Amniotic stem cell (primary cell): ENCODE results near the gene EXOC6B.
"Not testable (repeated sequence)": the region's sequence is repeated elsewhere in the genome, so short reads cannot be mapped to it uniquely, and the experiment has no call there.

ENCODE experiments used
- DNase-seq: peaks from one replicate; lab custom pipeline; 2025; lab: John Stamatoyannopoulos, UW

The EXOC6B gene

DNA sequence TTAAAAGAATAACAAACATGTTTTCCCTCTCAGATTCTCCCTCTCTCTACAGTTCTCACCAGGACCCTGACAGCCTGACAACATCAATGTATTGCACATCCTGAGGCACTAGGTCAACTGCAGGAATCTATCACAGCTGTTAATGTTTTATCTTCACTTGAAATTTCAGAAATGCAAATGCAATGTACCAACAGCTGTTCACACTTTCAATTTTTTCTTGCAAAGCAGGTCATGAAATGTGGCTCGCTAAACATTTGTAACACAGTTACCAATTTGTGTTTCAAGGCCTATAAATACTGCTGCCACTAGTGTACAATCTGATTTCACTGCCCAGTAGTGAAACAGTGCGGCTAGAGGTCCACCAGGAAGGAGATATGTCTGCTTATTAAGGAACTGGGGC is 147.8 kb downstream of the EXOC6B start:
- no peak for DNase-seq

DNA sequence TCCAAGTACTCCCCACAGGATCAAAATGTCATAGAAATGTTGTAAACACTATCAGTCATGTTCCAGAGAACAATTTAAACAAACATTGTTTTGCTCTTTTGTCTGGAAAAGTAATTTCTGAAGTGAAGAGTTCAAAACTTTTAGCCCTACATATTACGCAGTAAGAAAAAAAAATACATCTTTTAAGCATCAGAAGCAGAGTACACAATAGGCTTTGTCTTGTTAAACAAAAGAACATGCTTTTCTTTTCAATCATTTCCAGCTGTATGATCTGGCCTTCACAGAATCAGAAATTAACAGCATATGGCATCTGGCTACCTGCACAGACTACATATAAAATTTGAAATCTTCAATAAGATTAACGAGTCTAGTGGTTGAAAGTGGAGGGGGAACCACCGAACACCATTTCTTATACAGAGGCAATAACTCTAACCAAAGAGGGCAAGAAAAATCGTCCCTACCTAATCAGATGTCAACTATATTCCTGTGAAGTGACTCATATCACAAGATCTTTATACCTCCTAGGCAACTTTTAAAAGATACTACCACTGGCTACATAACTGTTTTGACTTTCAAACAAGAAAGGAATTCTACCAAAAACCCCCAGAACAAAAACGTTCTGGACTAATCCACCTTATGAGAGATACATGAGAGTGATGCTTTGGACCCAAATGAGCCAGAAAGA is 149.3 kb downstream of the EXOC6B start:
- no peak for DNase-seq

DNA sequence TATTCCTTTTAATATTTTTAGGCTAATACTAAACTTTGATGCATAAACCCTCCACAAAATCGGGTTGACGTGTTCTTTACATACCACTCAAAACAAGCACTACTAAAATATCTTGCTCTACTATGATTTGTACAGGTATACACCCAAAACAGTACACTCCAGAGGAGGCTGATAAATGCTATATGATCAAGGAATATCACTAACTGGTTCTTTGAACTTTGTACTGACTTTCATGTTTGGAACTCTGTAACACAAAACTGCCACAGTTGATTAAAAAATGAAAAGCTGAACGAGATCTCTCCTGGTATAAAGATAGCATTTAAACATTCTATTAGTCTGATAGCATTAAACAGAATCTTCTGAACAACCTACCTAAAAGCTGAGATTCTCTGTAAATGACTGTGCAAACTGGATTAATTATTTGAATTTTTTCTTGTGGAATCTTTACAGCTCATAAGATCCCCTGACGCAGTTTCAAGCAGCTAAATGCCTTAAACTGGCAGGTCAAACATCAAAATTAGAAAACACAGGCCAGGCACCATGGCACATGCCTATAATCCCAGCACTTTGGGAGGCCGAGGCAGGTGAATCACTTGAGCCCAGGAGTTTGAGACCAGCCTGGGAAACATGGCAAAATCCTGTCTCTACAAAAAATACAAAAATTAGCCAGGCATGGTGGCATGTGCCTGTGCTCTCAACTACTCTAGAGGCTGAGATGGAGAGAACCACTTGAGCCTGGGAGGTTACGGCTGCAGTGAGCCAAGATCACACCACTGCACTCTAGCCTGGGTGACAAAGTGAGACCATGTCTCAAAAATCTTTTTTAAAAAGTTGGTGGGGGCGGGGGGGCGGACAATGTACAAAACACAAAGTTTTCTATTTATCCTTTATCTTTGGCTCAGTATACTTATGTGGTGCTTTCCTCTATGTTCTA is 150.6 kb downstream of the EXOC6B start:
- DNase-seq = no peak

DNA sequence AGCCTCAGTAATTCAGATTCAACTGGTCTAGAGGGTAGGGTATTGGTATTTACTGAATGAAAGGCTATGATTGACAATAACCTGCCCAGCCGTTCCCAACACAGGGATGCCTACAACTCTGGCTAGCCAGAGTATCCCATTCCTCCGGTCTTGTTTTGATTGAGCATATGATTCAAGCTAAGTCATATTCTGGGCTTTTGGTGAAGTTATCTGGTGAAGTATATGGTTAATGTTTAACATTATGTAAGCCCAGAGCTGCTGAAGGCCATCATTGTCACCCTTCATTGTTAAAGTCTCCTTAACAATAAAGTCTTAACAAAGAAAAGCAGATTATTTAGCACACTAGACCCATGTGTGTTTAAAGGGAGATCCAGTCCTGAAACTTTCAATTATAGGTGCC is 152.6 kb downstream of the EXOC6B start:
- DNase-seq = no peak

DNA sequence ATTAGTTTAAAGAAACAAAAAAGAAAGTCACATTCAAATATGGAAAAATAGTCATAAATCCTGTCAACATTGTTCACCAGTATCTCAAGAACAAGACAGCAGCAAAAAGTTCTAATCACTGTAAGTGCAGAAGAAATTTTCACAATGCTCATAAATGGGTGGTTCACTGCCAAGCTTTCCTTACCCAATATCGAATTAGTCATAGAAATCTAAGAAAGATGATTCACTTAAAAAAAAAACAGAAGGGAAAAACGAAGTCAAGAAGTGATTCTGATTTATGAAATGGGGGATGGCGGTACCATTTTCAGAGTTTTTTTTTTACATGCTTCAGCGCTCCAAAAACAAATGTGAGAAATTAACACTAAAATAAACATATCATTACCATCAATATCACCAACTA is 156.7 kb downstream of the EXOC6B start:
- no peak for DNase-seq

DNA sequence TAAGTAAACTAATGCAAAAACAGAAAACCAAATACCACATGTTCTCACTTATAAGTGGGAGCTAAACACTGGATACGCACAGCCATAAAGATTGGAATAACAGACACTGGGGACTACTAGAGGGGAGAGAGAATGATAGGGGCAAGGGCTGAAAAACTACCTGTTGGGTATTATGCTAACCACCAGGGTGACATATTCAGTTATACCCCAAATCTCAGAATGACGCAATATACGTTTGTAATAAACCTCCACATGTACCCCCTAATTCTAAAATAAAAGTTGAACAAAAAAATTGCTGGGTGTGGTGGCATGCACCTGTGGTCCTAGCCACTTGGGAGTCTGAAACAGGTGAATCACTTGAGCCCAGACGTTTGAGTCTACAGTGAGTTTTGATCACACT is 157.2 kb downstream of the EXOC6B start:
- no peak for DNase-seq

DNA sequence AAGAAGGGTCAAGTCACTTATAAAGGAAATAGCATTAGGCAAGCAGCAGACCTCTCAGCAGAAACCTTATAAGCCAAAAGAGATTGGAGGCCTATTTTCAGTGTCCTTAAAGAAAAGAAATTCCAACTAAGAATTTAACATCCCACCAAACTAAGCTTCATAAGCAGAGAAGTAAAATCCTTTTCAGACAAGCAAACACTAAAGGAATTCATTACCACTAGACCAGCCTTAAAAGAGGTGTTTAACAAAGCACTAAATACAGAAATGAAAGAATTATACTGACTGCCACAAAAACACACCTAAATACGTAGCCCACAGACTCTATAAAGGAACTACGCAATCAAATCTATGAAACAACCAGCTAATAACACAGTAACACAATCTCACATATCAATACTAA is 160.4 kb downstream of the EXOC6B start:
- DNase-seq = no peak

DNA sequence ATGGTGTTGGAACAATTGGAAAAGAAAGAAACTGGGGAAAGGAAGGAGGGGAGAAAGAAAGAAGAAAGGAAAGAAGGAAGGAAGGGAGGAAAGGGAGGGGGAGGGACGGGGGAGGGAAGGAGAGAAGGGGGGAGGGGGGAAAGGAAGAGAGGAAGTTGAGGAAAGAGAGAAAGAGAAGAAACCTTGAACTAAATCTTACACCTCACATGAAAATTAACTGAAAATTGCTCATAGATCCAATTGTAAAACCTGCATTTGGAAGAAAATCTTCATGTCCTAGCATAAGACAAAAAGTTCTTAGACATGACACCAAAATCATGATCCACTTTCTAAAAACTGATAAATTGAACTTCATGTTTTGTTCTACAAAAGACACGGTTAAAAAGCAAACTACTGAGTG is 163.8 kb downstream of the EXOC6B start:
- no peak for DNase-seq

DNA sequence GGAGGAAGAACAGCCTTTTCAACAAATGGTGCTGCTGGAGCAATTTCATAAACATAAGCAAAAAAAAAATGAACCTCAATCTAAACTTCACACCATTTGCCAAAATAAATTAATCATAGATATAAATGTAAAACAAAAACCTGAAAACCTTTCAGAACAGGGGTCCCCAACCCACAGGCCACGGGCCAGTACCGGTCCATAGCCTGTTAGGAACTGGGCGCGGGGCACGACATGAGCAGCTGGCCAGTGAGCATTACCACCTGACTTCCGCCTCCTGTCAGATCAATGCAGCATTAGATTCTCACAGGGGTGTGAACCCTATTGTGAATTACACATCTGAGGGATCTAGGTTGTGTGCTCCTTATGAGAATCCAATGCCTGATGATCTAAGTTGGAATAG is 176.0 kb downstream of the EXOC6B start:
- no peak for DNase-seq

DNA sequence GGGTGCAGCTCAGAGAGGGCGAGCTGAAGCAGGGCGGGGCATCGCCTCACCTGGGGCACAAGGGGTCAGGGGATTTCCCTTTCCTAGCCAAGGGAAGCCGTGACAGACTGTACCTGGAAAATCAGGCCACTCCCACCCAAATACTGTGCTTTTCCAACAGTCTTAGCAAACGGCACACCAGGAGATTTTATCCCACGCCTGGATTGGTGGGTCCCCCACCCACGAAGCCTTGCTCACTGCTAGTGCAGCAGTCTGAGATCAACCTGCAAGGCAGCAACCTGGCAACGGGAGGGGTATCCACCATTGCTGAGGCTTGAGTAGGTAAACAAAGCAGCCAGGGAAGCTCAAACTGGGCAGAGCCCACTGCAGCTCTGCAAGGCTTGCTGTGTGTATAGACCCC is 184.6 kb downstream of the EXOC6B start:
- not testable (repeated sequence) for DNase-seq

DNA sequence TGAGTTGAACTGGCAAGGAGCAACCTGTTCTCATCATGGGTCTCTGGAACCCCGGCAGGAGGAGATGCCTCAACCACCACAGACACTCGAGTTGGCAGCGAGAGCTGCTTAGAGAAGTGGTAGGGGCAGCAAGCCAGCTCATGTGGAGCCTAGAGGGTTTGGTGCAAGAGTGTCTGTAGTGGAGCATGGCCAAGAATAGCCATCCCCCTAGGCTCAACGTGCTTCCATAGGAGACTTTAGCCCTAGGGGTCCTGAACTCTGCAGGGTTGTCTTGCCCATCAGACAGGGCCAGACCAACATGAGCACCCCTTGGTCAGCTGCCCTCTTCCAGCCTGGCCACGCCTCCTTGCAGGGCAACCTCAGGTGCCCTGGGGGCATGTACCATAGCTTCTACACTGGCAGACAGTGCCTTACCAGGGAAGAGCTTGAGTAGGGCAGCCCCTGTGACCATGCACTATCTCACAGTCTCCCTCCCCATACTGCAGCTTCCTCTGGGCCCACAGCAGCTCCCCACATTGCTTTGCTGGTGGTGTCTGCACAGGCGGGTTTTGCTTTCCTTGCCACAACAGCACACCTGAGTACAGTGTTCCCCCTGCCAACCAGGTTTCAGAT is 187.1 kb downstream of the EXOC6B start:
- DNase-seq = no peak

DNA sequence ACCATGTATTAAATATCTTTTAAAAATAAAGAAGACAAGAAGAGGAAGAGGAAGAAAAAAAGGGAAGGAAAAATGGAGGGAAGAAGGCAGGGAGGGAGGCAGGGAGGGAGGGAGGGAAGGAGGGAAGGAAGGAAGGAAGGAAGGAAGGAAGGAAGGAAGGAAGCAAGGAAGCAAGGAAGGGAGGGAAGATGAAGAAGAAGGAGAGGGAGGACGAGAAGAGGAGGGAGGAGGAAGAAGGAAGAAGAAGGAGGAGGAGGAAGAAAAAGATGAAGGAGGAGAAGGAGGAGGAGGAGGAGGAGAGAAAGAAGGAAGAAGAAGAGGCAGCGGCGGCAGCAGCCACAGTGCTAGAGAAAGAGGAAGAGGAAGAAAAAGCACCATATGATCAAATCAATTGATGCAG is 189.6 kb downstream of the EXOC6B start:
- no peak for DNase-seq

DNA sequence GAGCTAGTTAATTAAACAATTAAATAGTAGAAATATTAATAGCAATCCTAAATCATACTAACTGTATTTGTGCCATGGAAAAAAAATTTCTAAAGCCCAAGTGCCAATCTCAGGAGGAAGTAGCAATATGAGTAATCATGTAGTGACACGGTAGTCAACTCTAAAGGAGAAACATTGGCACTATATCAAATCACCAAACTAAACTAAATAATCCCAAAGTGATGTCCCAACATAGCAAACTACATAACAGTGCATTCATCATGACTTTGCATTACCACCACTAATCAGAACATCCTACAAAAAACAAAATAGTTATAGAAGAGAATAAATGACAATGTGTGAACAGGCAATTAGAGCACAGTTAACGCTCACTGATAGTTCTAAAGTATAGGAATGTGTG is 195.1 kb downstream of the EXOC6B start:
- DNase-seq = no peak

DNA sequence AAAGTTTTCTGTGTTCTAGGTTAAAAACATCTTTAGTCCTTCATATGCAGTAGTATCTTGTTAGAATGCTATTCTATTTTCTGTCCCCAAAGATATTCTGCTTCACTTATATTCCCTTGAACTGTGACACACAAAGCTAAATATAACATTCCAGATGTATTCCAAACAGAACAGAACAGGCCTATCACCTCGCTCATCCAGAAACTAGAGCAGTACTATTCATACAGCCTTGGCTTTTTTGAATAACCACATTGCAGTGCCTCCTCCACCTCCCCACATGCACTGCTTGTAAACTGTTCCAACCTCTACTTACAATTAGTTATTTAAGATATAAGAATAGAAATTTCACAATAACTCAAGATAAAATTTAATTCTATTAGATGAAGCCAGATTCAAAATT is 196.8 kb downstream of the EXOC6B start:
- no peak for DNase-seq

DNA sequence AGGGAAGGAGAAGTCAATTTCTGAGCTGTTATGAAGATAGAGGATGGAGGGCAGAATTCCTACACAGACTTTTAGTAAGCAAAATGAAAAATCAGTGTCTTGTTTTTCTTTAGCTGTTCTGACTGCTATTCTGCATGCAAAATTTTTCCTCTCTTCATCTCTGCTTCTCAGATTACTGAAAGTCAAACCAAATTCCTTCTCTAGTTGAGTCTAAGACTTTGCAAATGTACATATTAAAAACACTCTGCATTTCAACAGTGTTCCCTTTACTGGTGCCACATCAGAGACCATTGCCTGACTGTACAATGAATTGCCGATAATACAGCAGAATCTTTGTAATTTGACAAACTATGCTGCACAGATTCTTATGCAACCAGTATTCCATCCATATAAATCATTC is 198.8 kb downstream of the EXOC6B start:
- no peak for DNase-seq

DNA sequence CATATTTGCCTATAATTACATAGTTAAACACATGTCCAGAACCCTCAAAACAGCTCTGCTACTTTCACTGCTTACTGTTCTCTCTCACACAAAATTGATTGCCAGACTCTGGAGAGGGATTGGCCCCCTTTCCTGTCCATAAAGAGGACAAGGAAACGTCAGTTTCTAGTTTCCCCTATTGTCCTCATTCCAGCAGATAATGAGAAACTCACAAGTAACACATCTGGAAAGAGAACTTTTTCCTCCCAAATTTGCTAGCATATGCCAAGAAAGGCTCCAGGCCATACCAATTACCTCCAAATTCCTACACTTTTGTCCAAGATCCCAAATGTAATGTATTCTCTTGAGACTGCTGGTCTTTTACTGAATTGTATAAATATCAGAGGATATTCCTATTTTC is 200.5 kb downstream of the EXOC6B start:
- DNase-seq = no peak

DNA sequence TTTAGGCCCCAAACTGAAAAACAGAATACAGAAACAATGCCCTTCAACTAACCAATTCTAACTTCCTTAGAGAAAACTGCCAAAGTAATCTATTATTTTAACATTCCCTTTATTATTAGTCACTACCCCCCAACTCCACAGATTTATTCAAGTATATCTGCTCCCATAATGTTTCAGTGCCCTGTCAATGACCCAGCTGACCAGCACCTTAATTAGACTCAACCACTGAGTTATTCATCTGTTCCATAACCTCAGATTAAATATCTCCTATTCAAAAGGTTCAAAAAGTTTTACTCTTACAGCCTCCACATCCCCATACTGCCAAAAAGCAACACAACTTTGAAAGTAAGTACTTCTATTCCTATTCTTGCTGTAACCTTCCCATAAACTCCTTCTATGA is 202.4 kb downstream of the EXOC6B start:
- no peak for DNase-seq

DNA sequence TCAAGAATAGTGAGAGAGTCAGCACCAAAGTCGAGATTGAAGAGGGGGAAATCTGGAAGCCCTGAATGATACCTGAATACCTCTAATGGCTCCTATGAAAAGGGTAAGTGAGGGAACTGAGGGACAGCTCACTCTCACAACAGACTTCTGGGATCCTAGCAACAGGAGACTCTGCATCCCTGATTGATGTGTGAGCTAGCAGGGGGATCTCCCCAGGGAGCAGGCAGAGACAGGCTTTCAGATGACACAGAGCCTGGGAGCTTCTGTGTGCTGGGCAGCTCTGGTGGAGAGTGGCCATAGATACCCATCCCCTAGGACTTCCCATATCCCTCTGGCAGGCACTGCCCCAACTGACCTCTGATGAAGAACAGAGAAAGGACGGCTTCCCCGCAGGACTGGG is 206.2 kb downstream of the EXOC6B start:
- DNase-seq = no peak

DNA sequence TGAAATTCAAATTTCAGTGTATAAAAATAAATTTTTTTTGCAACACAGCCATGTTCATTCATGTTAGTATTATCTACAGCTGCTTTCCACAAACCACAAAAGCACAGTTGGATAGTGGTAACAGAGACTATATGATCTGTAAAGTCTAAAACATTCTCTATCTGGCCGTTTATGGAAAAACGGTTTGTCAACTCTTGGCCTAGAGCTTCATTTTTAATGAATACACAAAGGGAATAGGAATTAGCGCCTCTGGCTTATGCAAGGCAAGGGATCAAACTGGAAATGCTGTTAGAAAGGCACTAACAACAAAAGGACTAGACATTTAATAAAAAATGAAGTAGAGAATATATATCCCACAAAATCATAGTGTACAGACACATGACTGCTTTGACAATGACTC is 211.9 kb downstream of the EXOC6B start:
- DNase-seq = no peak

DNA sequence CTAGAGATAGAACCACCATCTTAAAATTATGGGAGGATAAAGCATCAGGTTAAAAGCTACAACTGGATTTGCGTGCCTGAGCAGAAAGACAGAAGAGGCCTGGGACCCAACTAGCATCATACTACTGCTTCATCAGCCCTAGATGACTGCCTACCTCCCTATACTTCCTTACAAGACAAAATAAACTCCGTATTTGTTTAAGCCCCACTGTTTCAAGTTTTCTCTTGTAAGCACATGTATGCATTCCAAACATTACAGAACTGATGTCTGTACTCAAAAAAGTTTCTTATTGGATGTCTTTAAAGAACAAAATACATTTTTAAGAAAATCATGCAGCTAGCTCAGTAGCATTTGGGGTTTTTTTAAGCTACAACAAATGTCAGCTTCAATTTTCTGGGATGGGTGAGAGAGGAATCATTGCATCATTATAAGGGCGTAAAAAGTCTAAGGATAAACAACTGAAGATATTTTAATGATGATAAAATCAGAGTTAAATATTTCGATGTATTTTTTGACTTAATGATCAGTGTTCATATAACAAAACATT is 213.1 kb downstream of the EXOC6B start:
- DNase-seq = no peak

DNA sequence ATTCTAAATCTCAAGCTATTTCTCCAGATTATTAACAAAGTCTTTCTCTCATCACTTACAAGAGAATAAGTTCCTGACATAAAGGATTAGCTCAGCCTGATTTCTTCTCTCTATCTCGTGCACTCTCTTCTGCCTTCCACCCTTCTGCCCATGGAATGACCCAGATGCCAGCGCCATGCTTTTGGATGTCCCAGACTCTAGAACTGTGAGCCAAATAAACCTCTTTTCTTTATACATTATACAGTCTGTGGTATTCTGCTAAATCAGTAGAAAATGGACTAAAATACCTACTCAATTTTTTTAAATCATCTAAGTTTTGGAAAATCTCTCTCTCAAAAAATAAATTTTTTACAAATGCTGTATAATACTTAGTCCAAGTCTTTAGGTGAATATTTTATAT is 218.6 kb downstream of the EXOC6B start:
- no peak for DNase-seq

DNA sequence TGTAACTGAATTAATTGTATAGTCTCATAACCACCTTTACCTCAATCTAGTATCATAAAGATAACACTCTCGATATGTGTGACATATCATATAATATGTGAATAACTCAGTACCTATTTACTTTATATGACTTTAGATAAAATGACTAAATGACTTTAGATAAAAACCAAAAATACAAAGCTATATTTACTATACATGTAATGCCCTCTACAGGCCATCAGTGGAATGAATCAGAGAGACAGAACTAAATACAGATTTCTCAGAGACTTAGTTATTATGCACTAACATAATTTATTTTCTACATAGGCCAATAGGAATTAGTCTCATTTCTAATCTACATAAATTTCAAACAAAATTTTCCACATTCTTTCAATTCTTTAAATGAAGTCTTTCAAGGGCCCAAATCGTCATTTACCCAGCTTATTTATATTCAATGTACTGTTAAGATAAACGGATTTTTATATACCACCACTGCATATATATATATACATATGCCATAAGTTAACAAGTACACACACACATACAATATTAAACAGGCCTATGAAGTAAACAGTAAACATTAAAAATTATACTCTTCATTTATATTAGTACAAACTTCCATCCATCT is 219.9 kb downstream of the EXOC6B start:
- no peak for DNase-seq
